Neutrophil (primary cell): ENCODE measurements around the gene FMNL1.

Experiments used
- H3K27ac ChIP-seq: fragments of 200-600 bp; sonication (generic); 2 replicates; pipeline ENCODE4 v1.5.1; 2016; ENCODE audit warnings: mild to moderate bottlenecking, moderate library complexity
- H3K27me3 ChIP-seq: fragments of 200-600 bp; sonication (generic); 2 replicates; pipeline ENCODE4 v1.6.0; 2016; ENCODE audit warnings: mild to moderate bottlenecking
- H3K36me3 ChIP-seq: fragments of 200-600 bp; sonication (generic); 2 replicates; pipeline ENCODE4 v1.5.1; 2017
- H3K4me1 ChIP-seq, 2 experiments: fragments of 200-600 bp in 1 of 2; sonication (generic) in 1 of 2; 1 replicate in 1 of 2; 2 replicates in 1 of 2; pipeline versions ENCODE4 v1.5.1 to v1.6.1; 2013 to 2016; ENCODE audit warnings: low read depth in 1 of 2, low read length in 1 of 2, mild to moderate bottlenecking in 1 of 2, moderate library complexity in 1 of 2; ENCODE audit not compliant: control insufficient read depth in 1 of 2, insufficient read depth in 1 of 2
- H3K4me3 ChIP-seq, 2 experiments: fragments of 200-600 bp in 1 of 2; sonication (generic) in 1 of 2; 1 replicate in 1 of 2; 2 replicates in 1 of 2; pipeline ENCODE4 v1.5.1; 2013 to 2016; ENCODE audit warnings: low read depth in 1 of 2, low read length in 1 of 2, mild to moderate bottlenecking in 1 of 2, moderate library complexity in 1 of 2
- H3K9me3 ChIP-seq: fragments of 200-600 bp; sonication (generic); 2 replicates; pipeline ENCODE4 v1.5.1; 2016
- CTCF ChIP-seq: fragments of 200-600 bp; sonication (generic); IDR thresholded peaks from 2 replicates; pipeline ENCODE4 v1.5.1; 2016; ENCODE audit warnings: antibody characterized with exemption

Gene FMNL1

GRCh38 chr17:45260204-45260783, 38.6 kb downstream of the FMNL1 start:
- H3K27ac ChIP-seq = no peak overlapping the region
- TF ChIP-seq CTCF = no peak
- H3K27me3 ChIP-seq = no peaks in the 10 kb centered on the region
- H3K9me3 ChIP-seq = no peaks in the 10 kb centered on the region
- peaks cover 20% of the 10 kb centered on the region for H3K36me3 ChIP-seq
- no peak overlapping the region for H3K4me3 ChIP-seq
- peaks cover 9 to 41% of the 10 kb centered on the region in 2 experiments for H3K4me1 ChIP-seq

- Histone ChIP-seq H3K4me3 (peak within 1 kb of the TSS; percentile 66 to 88), H3K27ac (peak within 1 kb of the TSS; percentile 78), H3K36me3 (peaks cover 35% of the 10 kb centered on the region), H3K27me3 (no peaks in the 10 kb centered on the region), H3K9me3 (no peaks in the 10 kb centered on the region), H3K4me1 (peaks cover 9 to 28% of the 10 kb centered on the region in 2 experiments)
- no peak for TF ChIP-seq CTCF
Observed at GRCh38 chr17:45261577-45262515, 40.2 kb downstream of the FMNL1 start, which contains the start of gene SPATA32. SPATA32 (minus strand) TSS chr17:45262094; CDS start chr17:45262016, 78 bp downstream.

- Histone ChIP-seq H3K27ac (peak overlapping the region; percentile 78), H3K36me3 (peaks cover 45% of the 10 kb centered on the region), H3K4me3 (peak overlapping the region; percentile 66 to 88), H3K27me3 (no peaks in the 10 kb centered on the region), H3K4me1 (peaks cover 9 to 21% of the 10 kb centered on the region in 2 experiments), H3K9me3 (no peaks in the 10 kb centered on the region)
- TF ChIP-seq CTCF = no peak
Observed at GRCh38 chr17:45262516-45263476, 41.1 kb downstream of the FMNL1 start.

GRCh38 chr17:45263477-45263860, 41.8 kb downstream of the FMNL1 start:
- H3K4me1 ChIP-seq = peaks cover 9 to 20% of the 10 kb centered on the region in 2 experiments
- H3K36me3 ChIP-seq = peaks cover 47% of the 10 kb centered on the region

More at GRCh38 chr17:45263477-45263860, 41.8 kb downstream of the FMNL1 start:
- Histone ChIP-seq H3K9me3 (no peaks in the 10 kb centered on the region), H3K27me3 (no peaks in the 10 kb centered on the region), H3K4me3 (no peak overlapping the region), H3K27ac (no peak overlapping the region)
- no peak for TF ChIP-seq CTCF
